ENCODE data around the gene B4GALT6.

- TF ChIP-seq EZH2 (IDR thresholded peaks at IDR 0.05; ENCODE audit: low read length, unreplicated experiment) (no peak), CTCF (conservative IDR thresholded peaks at IDR 0.05; ENCODE audit: low read depth, low read length) (no peak), EZH2phosphoT487 (IDR thresholded peaks at IDR 0.05; ENCODE audit: borderline replicate concordance, low read length) (no peak)
Observed at GRCh38 chr18:31619291-31619690, 65.1 kb downstream of the B4GALT6 start.

All from PC-3 (cell line).